Measurements from ENCODE around the gene ACOT7. TPM values are rescaled to one million over a fixed set of nuclear protein-coding genes. Genes with fewer than 3 reads are reported as not detected.

ACOT7 gene, protein sequence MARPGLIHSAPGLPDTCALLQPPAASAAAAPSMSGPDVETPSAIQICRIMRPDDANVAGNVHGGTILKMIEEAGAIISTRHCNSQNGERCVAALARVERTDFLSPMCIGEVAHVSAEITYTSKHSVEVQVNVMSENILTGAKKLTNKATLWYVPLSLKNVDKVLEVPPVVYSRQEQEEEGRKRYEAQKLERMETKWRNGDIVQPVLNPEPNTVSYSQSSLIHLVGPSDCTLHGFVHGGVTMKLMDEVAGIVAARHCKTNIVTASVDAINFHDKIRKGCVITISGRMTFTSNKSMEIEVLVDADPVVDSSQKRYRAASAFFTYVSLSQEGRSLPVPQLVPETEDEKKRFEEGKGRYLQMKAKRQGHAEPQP
- 56.2 to 75.5 TPM (median 71.0 TPM) in 5 replicates for total RNA-seq (2022; extraction: Qiagen RNA extraction; ENCODE audit: low read depth)

GRCh38 chr1:6393400-6394187 lies at the start of gene ACOT7:
TSS of gene ACOT7 (minus strand) at chr1:6393767. CDS start at chr1:6393399, 368 bp downstream.

GRCh38 chr1:6424619-6425593 lies 31.3 kb upstream of the ACOT7 start, which contains the start of gene ESPN:
TSS of gene ESPN (plus strand) at chr1:6424776. CDS start at chr1:6424956, 180 bp downstream.

GRCh38 chr1:6419804-6420453 lies 26.4 kb upstream of the ACOT7 start, which contains the start of gene HES2:
TSS of gene HES2 (minus strand) at chr1:6419919. CDS start at chr1:6419820, 99 bp downstream.

DNA sequence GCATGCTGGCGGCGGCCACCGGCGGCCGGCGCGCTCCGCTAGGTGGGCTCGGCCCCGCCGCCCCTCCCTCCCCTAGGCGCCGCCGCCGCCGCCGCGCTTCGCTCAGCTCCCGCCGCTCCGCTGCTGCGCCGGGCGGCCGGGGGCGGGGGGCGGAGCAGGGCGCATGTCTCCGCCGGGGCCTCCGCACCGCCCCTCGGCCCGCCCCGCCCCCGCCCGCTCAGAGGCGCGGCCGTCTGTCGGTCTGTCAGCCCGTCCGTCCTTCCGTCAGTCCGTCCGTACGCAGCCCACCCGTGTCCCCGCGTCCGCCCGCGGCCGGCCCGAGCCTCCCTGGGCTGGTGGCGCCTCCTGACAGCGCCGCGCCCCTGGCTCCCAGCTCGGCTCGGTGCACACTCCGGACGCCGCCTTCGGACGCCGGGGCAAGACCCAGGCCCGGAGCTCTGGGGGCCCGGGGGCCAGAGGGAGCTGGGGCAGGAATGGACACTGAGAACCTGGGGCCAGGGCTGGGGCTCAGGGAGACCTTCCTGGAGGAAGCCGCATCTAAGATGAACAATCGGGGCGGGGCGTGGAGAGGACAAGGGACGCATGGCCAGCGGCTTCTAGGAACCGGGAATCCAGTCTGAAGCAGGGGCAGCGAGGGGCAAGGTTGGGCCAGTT lies 132.5 kb downstream of the ACOT7 start, which contains the start of gene GPR153:
GPR153 (minus strand) TSS at position 138 of the 654 bp plus-strand sequence. CDS start 6,193 bp downstream, outside the sequence.

DNA sequence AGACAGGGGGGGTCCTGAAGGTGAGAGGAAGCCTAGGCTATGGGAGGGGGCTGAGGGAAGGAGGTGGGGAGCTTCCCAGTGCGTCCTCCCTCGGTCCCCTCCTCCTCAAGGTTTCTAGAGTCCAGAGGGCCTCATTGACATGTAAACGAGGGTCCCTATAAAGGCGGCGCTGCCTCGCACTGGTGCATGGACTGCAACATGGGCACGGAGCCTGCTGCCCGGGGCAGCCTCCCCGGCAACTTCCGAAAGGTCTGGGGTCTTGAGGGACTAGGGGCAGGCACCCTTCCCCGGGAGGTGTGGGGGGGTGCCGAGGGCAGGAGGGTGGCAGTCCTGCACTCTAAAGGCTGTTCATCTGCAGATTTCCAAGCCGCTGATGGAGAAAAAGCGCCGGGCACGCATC lies 149.6 kb downstream of the ACOT7 start, which contains the start of gene HES3:
HES3 (plus strand) TSS at position 187 of the 400 bp plus-strand sequence; CDS start at position 374, 187 bp downstream.

Other genes starting within 250 kb of the ACOT7 start
- 0.58 to 1.1 TPM (median 0.81 TPM) in 5 replicates for gene CHD5, start 213.4 kb downstream of the ACOT7 start, total RNA-seq (2022; extraction: Qiagen RNA extraction; ENCODE audit: low read depth)
- gene RPL22, start 194.2 kb downstream of the ACOT7 start, total RNA-seq (2022; extraction: Qiagen RNA extraction; ENCODE audit: low read depth), result 266 to 472 TPM (median 442 TPM) in 5 replicates
- 13.2 to 21.6 TPM (median 17.0 TPM) in 5 replicates for gene RNF207, start 187.6 kb downstream of the ACOT7 start, total RNA-seq (2022; extraction: Qiagen RNA extraction; ENCODE audit: low read depth)
- 50.0 to 62.8 TPM (median 58.0 TPM) in 5 replicates for gene ICMT, start 157.8 kb downstream of the ACOT7 start, total RNA-seq (2022; extraction: Qiagen RNA extraction; ENCODE audit: low read depth)
- gene HES3, start 149.6 kb downstream of the ACOT7 start, total RNA-seq (2022; extraction: Qiagen RNA extraction; ENCODE audit: low read depth), result 0.15 TPM in 1 of 5 replicates, not detected in the others
- gene GPR153, start 132.7 kb downstream of the ACOT7 start, total RNA-seq (2022; extraction: Qiagen RNA extraction; ENCODE audit: low read depth), result 0.99 to 1.4 TPM (median 1.2 TPM) in 5 replicates
- 2.1 to 4.3 TPM (median 3.1 TPM) in 5 replicates for gene HES2, start 26.2 kb upstream of the ACOT7 start, total RNA-seq (2022; extraction: Qiagen RNA extraction; ENCODE audit: low read depth)
- 0.37 to 0.79 TPM (median 0.58 TPM) in 4 of 5 replicates, not detected in the other for gene ESPN, start 31.0 kb upstream of the ACOT7 start, total RNA-seq (2022; extraction: Qiagen RNA extraction; ENCODE audit: low read depth)
- 2.9 to 3.9 TPM (median 3.7 TPM) in 5 replicates for gene TNFRSF25, start 72.4 kb upstream of the ACOT7 start, total RNA-seq (2022; extraction: Qiagen RNA extraction; ENCODE audit: low read depth)
- 2.4 to 4.1 TPM (median 3.9 TPM) in 5 replicates for gene PLEKHG5, start 97.9 kb upstream of the ACOT7 start, total RNA-seq (2022; extraction: Qiagen RNA extraction; ENCODE audit: low read depth)
- gene NOL9, start 160.7 kb upstream of the ACOT7 start, total RNA-seq (2022; extraction: Qiagen RNA extraction; ENCODE audit: low read depth), result 3.8 to 6.0 TPM (median 5.4 TPM) in 5 replicates
- gene TAS1R1, start 161.5 kb upstream of the ACOT7 start, total RNA-seq (2022; extraction: Qiagen RNA extraction; ENCODE audit: low read depth), result not detected in 5 replicates
- gene ZBTB48, start 186.2 kb upstream of the ACOT7 start, total RNA-seq (2022; extraction: Qiagen RNA extraction; ENCODE audit: low read depth), result 12.2 to 16.4 TPM (median 13.7 TPM) in 5 replicates
- gene KLHL21, start 209.1 kb upstream of the ACOT7 start, total RNA-seq (2022; extraction: Qiagen RNA extraction; ENCODE audit: low read depth), result 25.1 to 37.1 TPM (median 27.9 TPM) in 5 replicates
- 8.4 to 11.6 TPM (median 10.4 TPM) in 5 replicates for gene PHF13, start 220.0 kb upstream of the ACOT7 start, total RNA-seq (2022; extraction: Qiagen RNA extraction; ENCODE audit: low read depth)
- gene THAP3, start 231.1 kb upstream of the ACOT7 start, total RNA-seq (2022; extraction: Qiagen RNA extraction; ENCODE audit: low read depth), result 14.5 to 19.5 TPM (median 19.1 TPM) in 5 replicates

Data from A549 treated with DMSO at 1 μM for 4 hours (cell line).